IMR-90 (cell line): ENCODE data around the gene PRKCE. TPM values are rescaled to one million over a fixed set of nuclear protein-coding genes. Genes with fewer than 3 reads are reported as not detected.

Source experiments
- ATAC-seq: fragments of 200-7000 bp; cut with Tn5 transposase; 2 replicates; pipeline ENCODE4 v1.9.1; 2020; ENCODE audit warnings: low read depth, mild to moderate bottlenecking, moderate library complexity
- BruUV-seq: library from RNA; stranded (reverse); fragments of 400-500 nt; replicated peaks from 2 replicates; lab custom pipeline; 2021; lab: Mats Ljungman, UMichigan
- CTCF ChIA-PET: fragments of 300-600 bp; formaldehyde crosslinking; extraction: SDS; loops from one replicate; lab custom pipeline; 2021; ENCODE audit warnings: antibody characterized with exemption; lab: Yijun Ruan, JAX
- POLR2A ChIA-PET: fragments of 300-600 bp; sonication (Branson Sonifier 250); formaldehyde crosslinking; loops from one replicate; lab custom pipeline; 2022; ENCODE audit warnings: antibody characterized with exemption; ENCODE audit not compliant: unreplicated experiment; lab: Charles Lee
- DNase-seq: peaks from one replicate; pipeline ENCODE4 v3.0.0; 2013
- H2AFZ ChIP-seq: replicated peaks from 2 replicates; pipeline ENCODE3; 2013; ENCODE audit warnings: low read length, mild to moderate bottlenecking; ENCODE audit not compliant: poor library complexity
- H2AK5ac ChIP-seq: 2 replicates; pipeline ENCODE4 v1.6.1; 2013; ENCODE audit warnings: low read depth, low read length, inconsistent platforms
- H2AK9ac ChIP-seq: replicated peaks from 2 replicates; pipeline ENCODE3; 2013; ENCODE audit warnings: mild to moderate bottlenecking, low read depth, low read length, moderate library complexity; ENCODE audit not compliant: poor library complexity
- H2BK120ac ChIP-seq: 2 replicates; pipeline ENCODE4 v1.6.1; 2013; ENCODE audit warnings: low read depth, low read length, inconsistent platforms
- H2BK15ac ChIP-seq: 3 replicates; pipeline ENCODE4 v1.6.1; 2013; ENCODE audit warnings: low read depth, low read length, inconsistent platforms
- H2BK20ac ChIP-seq: 2 replicates; pipeline ENCODE4 v1.6.1; 2013; ENCODE audit warnings: low read depth, mild to moderate bottlenecking, inconsistent platforms, low read length, moderate library complexity
- H2BK5ac ChIP-seq: 2 replicates; pipeline ENCODE4 v1.6.1; 2013; ENCODE audit warnings: mild to moderate bottlenecking, low read depth, low read length, inconsistent platforms; ENCODE audit not compliant: poor library complexity, severe bottlenecking
- H3K14ac ChIP-seq: replicated peaks from 2 replicates; pipeline ENCODE4 v1.6.1; 2013; ENCODE audit warnings: low read depth, low read length, inconsistent platforms
- H3K18ac ChIP-seq: 2 replicates; pipeline ENCODE4 v1.6.1; 2013; ENCODE audit warnings: low read depth, low read length, control low read depth
- H3K23ac ChIP-seq: 2 replicates; pipeline ENCODE4 v1.6.1; 2013; ENCODE audit warnings: low read depth, low read length, inconsistent platforms
- H3K27ac ChIP-seq: 2 replicates; pipeline ENCODE4 v1.5.1; 2013; ENCODE audit warnings: mild to moderate bottlenecking, control low read depth, low read length; ENCODE audit not compliant: insufficient read depth
- H3K27me3 ChIP-seq: 2 replicates; pipeline ENCODE4 v1.6.1; 2013; ENCODE audit warnings: low read length; ENCODE audit not compliant: control insufficient read depth, insufficient read depth
- H3K36me3 ChIP-seq: 2 replicates; pipeline ENCODE4 v1.6.1; 2013; ENCODE audit warnings: low read length, mixed read lengths; ENCODE audit not compliant: control insufficient read depth, insufficient read depth
- H3K4ac ChIP-seq: 2 replicates; pipeline ENCODE4 v1.6.1; 2013; ENCODE audit warnings: low read depth, low read length, inconsistent platforms
- H3K4me1 ChIP-seq: 2 replicates; pipeline ENCODE4 v1.6.1; 2013; ENCODE audit warnings: low read length, mixed read lengths; ENCODE audit not compliant: control insufficient read depth, insufficient read depth
- H3K4me2 ChIP-seq: 2 replicates; pipeline ENCODE4 v1.6.1; 2013; ENCODE audit warnings: low read depth, mild to moderate bottlenecking, control low read depth, low read length, moderate library complexity
- H3K4me3 ChIP-seq: 2 replicates; pipeline ENCODE4 v1.5.1; 2013; ENCODE audit warnings: low read depth, mild to moderate bottlenecking, control low read depth, low read length, moderate library complexity; ENCODE audit not compliant: insufficient read depth
- H3K56ac ChIP-seq: 2 replicates; pipeline ENCODE4 v1.6.1; 2013; ENCODE audit warnings: low read length, inconsistent platforms; ENCODE audit not compliant: insufficient read depth; ENCODE audit errors: extremely low read depth
- H3K79me1 ChIP-seq, 2 experiments: 2 replicates each; pipeline ENCODE4 v1.6.1; 2013; ENCODE audit warnings: low read length in 2 of 2, inconsistent platforms in 1 of 2, low read depth in 1 of 2
- H3K9ac ChIP-seq: 2 replicates; pipeline ENCODE4 v1.6.1; 2013; ENCODE audit warnings: low read depth, low read length, control low read depth
- H3K9me1 ChIP-seq: 2 replicates; pipeline ENCODE4 v1.6.1; 2013; ENCODE audit warnings: low read length, inconsistent platforms; ENCODE audit not compliant: insufficient read depth
- H3K9me3 ChIP-seq: 2 replicates; pipeline ENCODE4 v1.6.1; 2013; ENCODE audit warnings: low read length; ENCODE audit not compliant: control insufficient read depth, insufficient read depth
- H4K20me1 ChIP-seq: 2 replicates; pipeline ENCODE4 v1.6.1; 2013; ENCODE audit warnings: low read length, inconsistent platforms; ENCODE audit not compliant: insufficient read depth
- H4K5ac ChIP-seq: 2 replicates; pipeline ENCODE4 v1.6.1; 2013; ENCODE audit warnings: mild to moderate bottlenecking, low read depth, low read length, control low read depth
- H4K8ac ChIP-seq, 2 experiments: 2 replicates each; pipeline ENCODE4 v1.6.1; 2013; ENCODE audit warnings: low read depth in 2 of 2, low read length in 2 of 2, control low read depth in 1 of 2, inconsistent platforms in 1 of 2
- H4K91ac ChIP-seq: 2 replicates; pipeline ENCODE4 v1.6.1; 2013; ENCODE audit warnings: low read depth, low read length, inconsistent platforms; ENCODE audit not compliant: insufficient read depth
- BHLHE40 ChIP-seq: fragments of 150-350 bp; IDR thresholded peaks from 2 replicates; pipeline ENCODE4 v1.6.1; 2016; ENCODE audit warnings: mild to moderate bottlenecking, low read depth, low read length
- CTCF ChIP-seq: conservative IDR thresholded peaks from 2 replicates; pipeline ENCODE4 v1.5.1; 2012; ENCODE audit warnings: mild to moderate bottlenecking, low read depth, low read length, improper control_type of control experiment
- FOS ChIP-seq: fragments of 150-350 bp; IDR thresholded peaks from 2 replicates; pipeline ENCODE4 v1.6.1; 2016; ENCODE audit warnings: low read depth, low read length
- MAFK ChIP-seq: IDR thresholded peaks from 2 replicates; pipeline ENCODE4 v1.6.1; 2012; ENCODE audit warnings: low read depth, low read length, improper control_type of control experiment
- MXI1 ChIP-seq: IDR thresholded peaks from 2 replicates; pipeline ENCODE4 v1.6.1; 2012; ENCODE audit warnings: low read depth, mild to moderate bottlenecking, low read length, moderate library complexity, borderline replicate concordance
- NFE2L2 ChIP-seq: fragments of 150-350 bp; IDR thresholded peaks from 2 replicates; pipeline ENCODE4 v1.6.1; 2016; ENCODE audit warnings: low read depth, mild to moderate bottlenecking, low read length
- POLR2A ChIP-seq: IDR thresholded peaks from 2 replicates; pipeline ENCODE4 v1.6.1; 2012; ENCODE audit warnings: mild to moderate bottlenecking, low read depth, low read length
- WGBS, 2 experiments: methylation state at CpG; one replicate each; pipeline versions ENCODE4 v1.1.5 to v1.1.7; 2013; ENCODE audit warnings: missing lambda C conversion rate in 2 of 2; ENCODE audit not compliant: insufficient read length in 1 of 2; ENCODE audit errors: extremely low coverage in 2 of 2; 5-methylcytosine and 5-hydroxymethylcytosine counted together
- dilution Hi-C: fragments of 300-500 bp; cut with HindIII; formaldehyde crosslinking; loops from one replicate; pipeline ENCODE4 v1.14.3; 2018; ENCODE audit warnings: low sequenced_read_pairs; ENCODE audit not compliant: unreplicated experiment
- in situ Hi-C: fragments of 300-500 bp; cut with MboI; formaldehyde crosslinking; loops from 3 replicates; pipeline ENCODE4 v1.14.3; 2019; ENCODE audit warnings: low sequenced_read_pairs, inconsistent platforms, mixed read lengths
- intact Hi-C: fragments of 100-400 bp; cut with micrococcal nuclease; formaldehyde crosslinking; loops from 2 replicates; pipeline ENCODE4 v1.10.0; 2022
- polyA plus RNA-seq, 3 experiments: library from polyadenylated mRNA; depleted of rRNA; stranded (reverse); fragments of >200 nt; gene quantifications; 2 replicates each; pipeline ENCODE4 v1.2.3, GENCODE V29; 2012; ENCODE audit warnings: low replicate concordance in 1 of 3
- total RNA-seq: library from RNA; depleted of rRNA; stranded (reverse); fragments of >200 nt; gene quantifications from 2 replicates; pipeline ENCODE4 v1.2.3, GENCODE V29; 2012

Gene PRKCE
- total and polyA plus RNA-seq, 2 of the 4 experiments (the other 2 are of a cell fraction), result 8.1 to 32.4 TPM

- H2BK15ac ChIP-seq, result no peak overlapping the region
- no peak overlapping the region for H2BK5ac ChIP-seq
- no peaks in the 10 kb centered on the region for H4K20me1 ChIP-seq
- H2AFZ ChIP-seq, result no peak overlapping the region
- ChIA-PET CTCF (no interaction called here), POLR2A (no interaction called here)
- 93% methylated on average over 7 of the region's 14 CpGs; no CpG with 5 or more reads in 1 of the 2 experiments for WGBS, 2 experiments
- no peak overlapping the region for H3K56ac ChIP-seq
- H3K27ac ChIP-seq, result no peak overlapping the region
- H3K18ac ChIP-seq, result no peak overlapping the region
- ATAC-seq (no peak), DNase-seq (no peak)
- H3K4me2 ChIP-seq, result no peak overlapping the region
- H2BK120ac ChIP-seq, result no peak overlapping the region
- no peak overlapping the region for H2AK9ac ChIP-seq
- no peaks in the 10 kb centered on the region for H3K4me1 ChIP-seq
- no peaks in the 10 kb centered on the region for H3K27me3 ChIP-seq
- in situ Hi-C loops, result no loop called here
- dilution Hi-C loops, result no loop called here
- no peak overlapping the region for H2AK5ac ChIP-seq
- no peak overlapping the region for H4K8ac ChIP-seq
- no TSS peak for BruUV-seq
- intact Hi-C loops, result no loop called here
- no peaks in the 10 kb centered on the region; the same call in 1 of the 2 replicates for H3K36me3 ChIP-seq
- H3K9me1 ChIP-seq, result peaks cover 8% of the 10 kb centered on the region; the same call in 1 of the 2 replicates
- no peak overlapping the region for H2BK20ac ChIP-seq
- H4K5ac ChIP-seq, result no peak overlapping the region
- no peaks in the 10 kb centered on the region for H3K9me3 ChIP-seq
- H4K91ac ChIP-seq, result no peak overlapping the region
- H3K4ac ChIP-seq, result no peak overlapping the region
- H3K9ac ChIP-seq, result no peak overlapping the region
- no peaks in the 10 kb centered on the region; a peak in 1 of 4 replicates for H3K79me1 ChIP-seq
- TF ChIP-seq MXI1, result no peak
- TF ChIP-seq NFE2L2, result no peak
- no peak for TF ChIP-seq CTCF
- no peak for TF ChIP-seq MAFK
- no peak for TF ChIP-seq POLR2A
- no peak for TF ChIP-seq BHLHE40
- no peak for TF ChIP-seq FOS
- no peak overlapping the region for H3K4me3 ChIP-seq
- no peak overlapping the region for H3K23ac ChIP-seq
- no peak overlapping the region; the same call in 1 of the 2 replicates for H3K14ac ChIP-seq
Measured at GRCh38 chr2:45975752-45976517, 324.5 kb downstream of the PRKCE start.
